GM23248 (cell line): Measurements from ENCODE around the gene THADA. TPM values are rescaled to one million over a fixed set of nuclear protein-coding genes. Genes with fewer than 3 reads are reported as not detected.

Source experiments
- DNase-seq: peaks from one replicate; pipeline ENCODE4 v3.0.0-alpha.2; 2015
- H2AFZ ChIP-seq: fragments of 200-600 bp; sonication (generic); 2 replicates; pipeline ENCODE4 v1.6.1; 2016; ENCODE audit warnings: antibody characterized with exemption
- H3F3A ChIP-seq: fragments of 200-600 bp; sonication (generic); 2 replicates; pipeline ENCODE4 v1.6.1; 2016; ENCODE audit warnings: mild to moderate bottlenecking, antibody characterized with exemption, mixed run types; ENCODE audit not compliant: insufficient read depth
- H3K27ac ChIP-seq: fragments of 200-600 bp; sonication (generic); 2 replicates; pipeline ENCODE4 v1.5.1; 2016; ENCODE audit warnings: mild to moderate bottlenecking
- H3K27me3 ChIP-seq: fragments of 200-600 bp; sonication (generic); replicated peaks from 2 replicates; pipeline ENCODE4 v1.6.1; 2016; ENCODE audit warnings: mild to moderate bottlenecking; ENCODE audit not compliant: insufficient read depth
- H3K36me3 ChIP-seq: fragments of 200-600 bp; sonication (generic); 2 replicates; pipeline ENCODE4 v1.6.1; 2016; ENCODE audit warnings: low read depth, mild to moderate bottlenecking
- H3K4me1 ChIP-seq: fragments of 200-600 bp; sonication (generic); 2 replicates; pipeline ENCODE4 v1.6.1; 2016; ENCODE audit warnings: mild to moderate bottlenecking; ENCODE audit not compliant: insufficient read depth
- H3K4me2 ChIP-seq: fragments of 200-600 bp; sonication (generic); one replicate; pipeline ENCODE4 v1.6.1; 2016; ENCODE audit warnings: mild to moderate bottlenecking; ENCODE audit not compliant: unreplicated experiment
- H3K4me3 ChIP-seq: fragments of 200-600 bp; sonication (generic); 2 replicates; pipeline ENCODE4 v1.5.1; 2016; ENCODE audit warnings: mild to moderate bottlenecking
- H3K79me2 ChIP-seq: fragments of 200-600 bp; sonication (generic); 2 replicates; pipeline ENCODE4 v1.6.1; 2016; ENCODE audit warnings: mild to moderate bottlenecking; ENCODE audit not compliant: insufficient read depth
- H3K9ac ChIP-seq: fragments of 200-600 bp; sonication (generic); 2 replicates; pipeline ENCODE4 v1.6.1; 2016; ENCODE audit warnings: mild to moderate bottlenecking
- H3K9me2 ChIP-seq: fragments of 200-600 bp; sonication (generic); 2 replicates; pipeline ENCODE4 v1.6.1; 2016; ENCODE audit warnings: mixed run types, mild to moderate bottlenecking, moderate library complexity; ENCODE audit not compliant: insufficient read depth
- H3K9me3 ChIP-seq: fragments of 200-600 bp; sonication (generic); one replicate; pipeline ENCODE4 v1.6.1; 2017; ENCODE audit warnings: low read depth
- H4K20me1 ChIP-seq: fragments of 200-600 bp; sonication (generic); 2 replicates; pipeline ENCODE4 v1.6.0; 2016; ENCODE audit not compliant: insufficient read depth
- EZH2 ChIP-seq: fragments of 200-600 bp; sonication (generic); IDR thresholded peaks from 2 replicates; pipeline ENCODE4 v1.6.1; 2018; ENCODE audit warnings: antibody characterized with exemption, mild to moderate bottlenecking; ENCODE audit not compliant: insufficient read depth, poor library complexity, severe bottlenecking
- EZH2phosphoT487 ChIP-seq: fragments of 200-600 bp; sonication (generic); IDR thresholded peaks from 2 replicates; pipeline ENCODE4 v1.6.1; 2018; ENCODE audit warnings: antibody characterized with exemption, moderate library complexity, mild to moderate bottlenecking, low read depth; ENCODE audit not compliant: insufficient read depth
- WGBS, 2 experiments: methylation state at CpG; one replicate each; pipeline ENCODE4 v1.1.6; 2015 to 2017; ENCODE audit warnings: low lambda C conversion rate in 2 of 2, low coverage in 1 of 2; ENCODE audit errors: missing lambda C conversion rate in 2 of 2; 5-methylcytosine and 5-hydroxymethylcytosine counted together
- in situ Hi-C: fragments of 300-500 bp; cut with MboI; formaldehyde crosslinking; loops from 2 replicates; pipeline ENCODE4 v1.15.0; 2020
- polyA plus RNA-seq: library from polyadenylated mRNA; unstranded; fragments of >200 nt; fragmentation: Nextera tagmentation; extraction: Ambion mirVana; gene quantifications from 2 replicates; pipeline ENCODE4 v1.2.1, GENCODE V29; 2016
- total RNA-seq: library from RNA; depleted of rRNA; stranded (reverse); fragments of >200 nt; shearing (Covaris generic); gene quantifications from 2 replicates; pipeline ENCODE4 v1.2.3, GENCODE V29; 2014

The THADA gene
- total and polyA plus RNA-seq, 2 experiments from 2014 or later = 14.1 to 15.8 TPM

- Histone ChIP-seq H3K4me1 (peaks cover 34% of the 10 kb centered on the region), H3K4me3 (no peak overlapping the region), H2AFZ (no peak overlapping the region), H3K9ac (no peak overlapping the region), H4K20me1 (no peaks in the 10 kb centered on the region), H3F3A (peaks cover 32% of the 10 kb centered on the region), H3K36me3 (0 out of 2 replicates have a peak, but pooled peaks cover 6% of the 10 kb centered on the region), H3K27ac (no peak overlapping the region), H3K27me3 (no peaks in the 10 kb centered on the region), H3K4me2 (no peak overlapping the region), H3K9me2 (no peaks in the 10 kb centered on the region), H3K9me3 (no peaks in the 10 kb centered on the region), H3K79me2 (no peaks in the 10 kb centered on the region)
- TF ChIP-seq EZH2 = no peak
- no peak for TF ChIP-seq EZH2phosphoT487
- no peak for DNase-seq
- in situ Hi-C loops = no loop called here
- 94 to 100% methylated on average over 1 to 2 of the region's 2 CpGs for WGBS, 2 experiments
These were observed 74.9 kb downstream of the THADA start for GRCh38 chr2:43520919-43521318.

GRCh38 chr2:43519643-43520221, 76.1 kb downstream of the THADA start:
- Histone ChIP-seq H2AFZ (0 out of 2 replicates have a peak overlapping the region, but pooled peaks have one; percentile 1), H3K9me3 (no peaks in the 10 kb centered on the region), H3K9me2 (no peaks in the 10 kb centered on the region), H3K27ac (peak overlapping the region; percentile 90), H3F3A (peaks cover 32% of the 10 kb centered on the region), H3K4me2 (peak overlapping the region; percentile 65), H3K27me3 (no peaks in the 10 kb centered on the region), H3K79me2 (no peaks in the 10 kb centered on the region), H3K9ac (peak overlapping the region; percentile 57), H4K20me1 (no peaks in the 10 kb centered on the region), H3K4me3 (peak overlapping the region; percentile 36), H3K36me3 (no peaks in the 10 kb centered on the region), H3K4me1 (peaks cover 34% of the 10 kb centered on the region)
- in situ Hi-C loops = no loop called here
- DNase-seq = peak; percentile 95
- TF ChIP-seq EZH2phosphoT487 = no peak
- no peak for TF ChIP-seq EZH2
- 48 to 50% methylated on average over 2 of the region's 2 CpGs for WGBS, 2 experiments

- no peaks in the 10 kb centered on the region for H3K9me2 ChIP-seq
- peaks cover 39% of the 10 kb centered on the region for H3K4me1 ChIP-seq
- no peaks in the 10 kb centered on the region for H3K9me3 ChIP-seq
- H3K27ac ChIP-seq = peak overlapping the region; percentile 90
- peaks cover 32% of the 10 kb centered on the region for H3F3A ChIP-seq
- H3K4me2 ChIP-seq = peak overlapping the region; percentile 65
- 99 to 100% methylated on average over 2 of the region's 2 CpGs for WGBS, 2 experiments
- no peaks in the 10 kb centered on the region for H3K27me3 ChIP-seq
- H2AFZ ChIP-seq = no peak overlapping the region
- TF ChIP-seq EZH2 (no peak), EZH2phosphoT487 (no peak)
- H3K79me2 ChIP-seq = no peaks in the 10 kb centered on the region
- no peaks in the 10 kb centered on the region for H4K20me1 ChIP-seq
- in situ Hi-C loops = no loop called here
- H3K9ac ChIP-seq = no peak overlapping the region
- no peaks in the 10 kb centered on the region for H3K36me3 ChIP-seq
- DNase-seq = no peak
- H3K4me3 ChIP-seq = no peak overlapping the region
These were observed 77.1 kb downstream of the THADA start for GRCh38 chr2:43518718-43519117.

- H3K4me1 ChIP-seq = peaks cover 44% of the 10 kb centered on the region
- peak; percentile 18 for DNase-seq
- 0 out of 2 replicates have a peak overlapping the region, but pooled peaks have one; percentile 90 for H3K27ac ChIP-seq
- H3K36me3 ChIP-seq = no peaks in the 10 kb centered on the region
- H3K9ac ChIP-seq = no peak overlapping the region
- H3K4me3 ChIP-seq = no peak overlapping the region
- H3K9me3 ChIP-seq = no peaks in the 10 kb centered on the region
- H3F3A ChIP-seq = peaks cover 32% of the 10 kb centered on the region
- H4K20me1 ChIP-seq = no peaks in the 10 kb centered on the region
- in situ Hi-C loops = no loop called here
- WGBS, 2 experiments = 69 to 86% methylated on average over 1 of the region's 1 CpG
- H2AFZ ChIP-seq = no peak overlapping the region
- peak overlapping the region; percentile 65 for H3K4me2 ChIP-seq
- no peaks in the 10 kb centered on the region for H3K9me2 ChIP-seq
- no peaks in the 10 kb centered on the region for H3K27me3 ChIP-seq
- TF ChIP-seq EZH2phosphoT487 (no peak), EZH2 (no peak)
- H3K79me2 ChIP-seq = no peaks in the 10 kb centered on the region
These were observed 77.7 kb downstream of the THADA start for GRCh38 chr2:43518181-43518580.
